Central memory CD4-positive, alpha-beta T cell (primary cell): Measurements from ENCODE around the gene GPR137.

Source experiments
- DNase-seq: peaks from one replicate; pipeline ENCODE4 v3.0.0; 2022

GPR137 gene

DNA sequence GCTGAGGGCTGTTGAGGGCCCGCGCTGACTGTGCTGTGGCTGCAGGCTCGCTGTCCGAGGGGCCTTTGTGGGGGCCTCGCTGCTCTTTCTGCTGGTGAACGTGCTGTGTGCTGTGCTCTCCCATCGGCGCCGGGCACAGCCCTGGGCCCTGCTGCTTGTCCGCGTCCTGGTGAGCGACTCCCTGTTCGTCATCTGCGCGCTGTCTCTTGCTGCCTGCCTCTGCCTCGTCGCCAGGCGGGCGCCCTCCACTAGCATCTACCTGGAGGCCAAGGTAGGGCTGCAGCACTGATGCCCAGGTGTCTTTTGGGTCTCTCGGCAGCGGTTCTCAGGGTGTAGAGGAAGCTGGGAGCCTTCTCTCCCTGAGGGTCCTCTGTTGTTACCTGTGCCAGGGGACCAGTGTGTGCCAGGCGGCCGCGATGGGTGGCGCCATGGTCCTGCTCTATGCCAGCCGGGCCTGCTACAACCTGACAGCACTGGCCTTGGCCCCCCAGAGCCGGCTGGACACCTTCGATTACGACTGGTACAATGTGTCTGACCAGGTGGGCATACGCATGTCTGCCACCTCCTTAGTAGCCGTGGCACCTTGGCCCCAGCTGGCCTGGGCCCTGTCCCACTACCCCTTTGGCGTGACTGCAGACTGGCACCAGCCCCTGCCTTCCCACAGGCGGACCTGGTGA lies 2.2 kb downstream of the GPR137 start:
- DNase-seq: no peak

DNA sequence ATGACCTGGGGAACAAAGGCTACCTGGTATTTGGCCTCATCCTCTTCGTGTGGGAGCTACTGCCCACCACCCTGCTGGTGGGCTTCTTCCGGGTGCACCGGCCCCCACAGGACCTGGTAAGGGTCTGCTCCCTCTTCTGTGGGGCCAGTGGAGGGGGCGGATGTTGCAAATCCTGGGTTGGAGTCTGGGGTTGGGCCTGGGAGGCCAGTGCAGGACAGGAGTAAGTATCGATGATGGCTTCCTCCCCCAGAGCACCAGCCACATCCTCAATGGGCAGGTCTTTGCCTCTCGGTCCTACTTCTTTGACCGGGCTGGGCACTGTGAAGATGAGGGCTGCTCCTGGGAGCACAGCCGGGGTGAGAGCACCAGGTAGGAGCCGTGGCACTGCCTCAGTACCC lies 2.7 kb downstream of the GPR137 start:
- DNase-seq: no peak

DNA sequence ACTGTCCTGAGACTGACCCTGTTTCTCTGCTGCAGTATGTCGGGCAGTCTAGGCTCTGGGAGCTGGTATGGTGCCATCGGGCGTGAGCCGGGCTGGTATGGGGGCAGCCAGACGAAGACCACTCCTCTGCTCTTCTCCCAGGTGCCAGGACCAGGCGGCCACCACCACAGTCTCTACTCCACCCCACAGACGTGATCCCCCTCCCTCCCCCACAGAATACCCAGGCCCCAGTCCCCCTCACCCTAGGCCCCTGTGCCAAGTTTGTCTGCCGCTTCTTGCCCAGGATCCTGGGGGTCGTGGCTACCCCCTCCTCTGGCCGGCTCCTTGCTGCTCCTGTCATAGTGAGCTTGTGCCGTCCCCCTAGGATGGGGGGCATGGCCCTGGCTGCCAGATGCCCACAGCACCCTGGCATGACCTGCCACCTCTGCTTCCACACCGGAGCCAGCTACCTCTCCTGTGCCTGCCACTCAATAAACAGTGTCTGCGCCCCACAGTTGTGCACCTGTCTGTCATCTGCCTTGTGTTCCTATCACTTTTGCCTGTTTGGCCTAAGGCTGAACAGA lies 3.4 kb downstream of the GPR137 start:
- no peak for DNase-seq

DNA sequence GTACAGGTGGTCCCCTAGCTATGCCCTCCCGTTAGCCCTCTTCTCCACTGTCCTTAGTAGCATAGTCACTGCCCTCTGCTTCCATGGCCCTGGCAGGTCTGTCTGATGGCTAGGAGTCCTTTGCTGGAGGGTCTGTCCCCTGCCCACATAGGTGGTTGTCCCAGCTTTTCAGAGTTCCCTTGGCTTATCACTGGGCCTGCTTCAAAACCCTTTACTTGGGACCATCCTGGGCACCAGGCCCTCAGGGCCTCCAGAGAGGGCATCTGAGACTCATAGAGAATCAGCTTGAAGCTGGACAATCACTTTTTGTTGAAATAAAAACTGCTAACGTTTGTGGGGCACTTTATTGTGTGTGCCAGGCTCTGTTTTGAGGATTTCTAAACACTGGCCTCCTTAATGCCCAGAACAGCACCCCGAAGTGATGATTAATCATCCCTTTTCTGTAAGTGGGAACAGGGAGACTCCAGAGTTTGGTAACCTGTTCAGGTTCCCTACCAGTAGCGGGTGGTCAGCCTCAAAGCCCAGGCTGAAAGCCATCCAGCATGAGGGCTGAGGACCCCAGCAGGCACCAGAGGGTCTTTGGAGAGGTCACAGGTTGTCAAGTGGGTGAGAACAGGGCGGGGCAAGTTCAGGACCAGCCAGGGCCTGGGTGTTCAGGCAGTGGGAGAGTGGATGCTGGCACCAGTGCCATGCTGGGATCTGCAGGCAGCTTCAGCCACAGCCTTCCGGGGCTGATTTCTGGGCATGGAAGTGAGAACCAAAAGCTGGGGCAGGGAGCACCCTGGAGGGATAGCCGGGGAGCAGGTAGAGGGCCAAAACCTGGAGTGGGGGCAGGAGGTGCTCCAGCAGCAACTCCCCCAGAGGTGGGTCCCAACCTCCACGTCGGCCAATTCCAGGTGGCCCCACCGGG lies 5.0 kb downstream of the GPR137 start:
- no peak for DNase-seq

DNA sequence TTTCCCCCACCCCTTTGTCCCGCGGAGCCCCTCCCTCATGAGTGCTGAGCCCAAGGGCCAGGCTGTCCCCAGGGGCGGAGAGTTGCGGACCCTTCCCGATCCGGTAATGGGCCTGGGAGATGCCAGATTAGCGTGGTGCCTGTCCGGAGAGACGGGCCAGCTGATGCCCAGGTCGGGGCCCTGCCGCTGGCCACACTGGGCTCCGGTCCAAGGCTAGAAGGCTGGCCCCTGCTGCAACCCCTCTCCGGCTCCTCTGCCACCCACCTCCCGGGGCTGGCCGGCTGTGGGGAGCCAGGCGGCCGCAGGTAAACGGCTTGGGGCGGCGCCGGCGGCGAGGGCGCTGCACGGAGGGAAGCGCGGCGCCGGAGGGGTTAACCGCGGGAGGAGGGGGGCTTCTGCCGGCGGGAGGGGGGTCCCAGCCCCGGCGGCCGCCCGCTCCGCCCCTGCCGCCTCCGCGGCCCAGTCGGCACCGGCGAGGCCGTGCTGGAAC lies 5.7 kb downstream of the GPR137 start, which contains the start of gene KCNK4:
KCNK4 (plus strand) TSS at position 41 of the 490 bp plus-strand sequence. CDS start 1,717 bp downstream, outside the sequence.
- DNase-seq: no peak

DNA sequence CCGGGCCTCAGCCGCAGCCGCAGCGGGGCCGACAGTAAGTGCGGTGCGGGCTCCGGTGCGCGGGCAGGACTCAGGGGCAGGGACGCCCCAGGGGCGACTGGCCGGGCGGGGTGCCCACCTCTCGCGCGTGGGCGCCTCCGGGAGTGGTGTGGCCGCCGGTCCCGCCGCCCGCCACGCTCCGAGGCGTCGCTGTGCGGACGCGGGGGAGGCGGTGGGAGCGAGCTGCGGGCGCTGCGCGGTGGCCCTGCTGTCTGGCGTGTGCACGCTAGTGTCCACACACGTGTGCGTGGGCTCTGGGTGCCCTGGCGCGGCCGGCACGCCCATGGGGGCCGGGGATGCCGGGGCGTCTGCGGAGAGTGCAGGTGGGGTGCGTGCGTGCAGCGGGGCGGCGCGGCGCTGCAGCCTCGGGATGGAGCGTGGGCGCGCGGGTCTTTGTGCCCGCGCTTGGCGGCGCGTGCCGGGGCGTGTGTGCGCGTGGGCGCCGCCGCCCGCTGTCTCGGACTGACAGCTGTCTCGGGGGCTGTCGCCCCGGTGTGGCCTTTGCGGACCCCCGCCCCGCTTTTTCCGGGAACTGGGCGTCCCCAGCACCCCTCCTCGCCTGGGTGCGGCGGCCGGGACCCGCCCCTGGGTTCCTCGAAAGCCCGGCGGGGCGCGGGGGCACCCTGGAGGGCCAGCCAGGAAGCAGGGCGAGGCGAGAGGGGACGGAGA lies 6.3 kb downstream of the GPR137 start:
- DNase-seq: no peak

DNA sequence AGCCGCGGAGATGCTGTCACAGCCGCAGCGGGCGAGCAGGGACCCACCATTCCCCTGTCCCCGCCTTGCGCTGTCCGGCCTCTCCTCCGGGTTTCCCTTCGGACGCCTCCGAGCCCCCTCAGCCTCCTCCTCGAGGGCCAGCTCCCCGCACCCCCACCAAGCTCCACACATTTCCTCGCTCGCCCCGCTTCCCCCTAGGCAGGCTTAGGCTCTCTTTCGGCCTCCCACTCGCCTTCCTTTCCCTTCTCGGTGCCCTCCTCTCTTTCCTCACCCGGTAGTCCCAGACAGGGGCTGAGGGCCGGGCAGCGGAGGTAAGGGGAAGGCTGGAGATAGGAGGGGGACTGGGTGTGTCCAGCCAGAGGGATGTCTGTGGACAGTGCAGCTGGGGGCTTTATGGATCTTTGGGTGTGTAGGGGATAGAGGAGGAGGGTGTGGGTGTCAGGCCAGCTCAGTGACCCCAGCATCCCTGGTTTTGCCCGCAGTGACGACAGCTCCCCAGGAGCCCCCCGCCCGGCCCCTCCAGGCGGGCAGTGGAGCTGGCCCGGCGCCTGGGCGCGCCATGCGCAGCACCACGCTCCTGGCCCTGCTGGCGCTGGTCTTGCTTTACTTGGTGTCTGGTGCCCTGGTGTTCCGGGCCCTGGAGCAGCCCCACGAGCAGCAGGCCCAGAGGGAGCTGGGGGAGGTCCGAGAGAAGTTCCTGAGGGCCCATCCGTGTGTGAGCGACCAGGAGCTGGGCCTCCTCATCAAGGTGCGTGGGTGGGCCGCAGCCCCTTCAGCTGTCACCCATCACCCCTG lies 7.0 kb downstream of the GPR137 start:
- no peak for DNase-seq

DNA sequence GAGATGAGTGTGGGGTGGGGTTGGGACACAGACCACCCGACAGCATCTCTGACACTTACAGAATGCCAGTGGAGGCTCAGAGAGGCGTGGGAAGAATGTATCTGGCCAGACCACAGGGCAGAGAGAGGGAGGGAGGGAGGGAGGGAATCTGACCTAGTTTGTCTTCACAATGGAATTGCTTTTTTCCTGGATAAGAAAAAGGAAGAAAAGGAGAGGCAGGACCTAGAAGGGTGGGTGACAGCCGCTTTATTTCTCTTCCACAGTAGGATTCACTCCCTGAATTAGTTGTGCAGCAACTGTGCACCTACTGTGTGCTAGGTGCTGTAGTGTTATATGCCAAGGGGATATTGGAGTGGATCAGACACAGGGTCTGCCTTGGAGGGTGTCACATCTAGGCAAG lies 9.1 kb downstream of the GPR137 start:
- DNase-seq: no peak

DNA sequence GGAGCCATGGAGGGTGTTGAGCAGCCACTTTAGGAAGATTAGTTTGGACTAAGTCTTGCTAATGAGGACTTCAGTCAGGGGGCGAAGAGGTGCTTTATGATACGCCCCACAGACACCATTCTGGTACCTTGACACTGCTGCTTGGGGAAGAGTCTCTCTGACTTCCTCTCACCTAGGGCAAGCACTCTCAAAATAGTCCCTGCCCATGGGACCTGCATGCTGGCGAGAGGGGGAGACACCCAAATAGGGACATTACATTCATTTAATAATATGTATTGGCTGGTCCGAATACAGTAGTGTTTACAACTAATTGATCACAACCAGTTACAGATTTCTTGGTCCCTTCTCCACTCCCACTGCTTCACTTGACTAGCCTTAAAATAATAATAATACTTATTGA lies 10.1 kb downstream of the GPR137 start:
- DNase-seq: no peak

DNA sequence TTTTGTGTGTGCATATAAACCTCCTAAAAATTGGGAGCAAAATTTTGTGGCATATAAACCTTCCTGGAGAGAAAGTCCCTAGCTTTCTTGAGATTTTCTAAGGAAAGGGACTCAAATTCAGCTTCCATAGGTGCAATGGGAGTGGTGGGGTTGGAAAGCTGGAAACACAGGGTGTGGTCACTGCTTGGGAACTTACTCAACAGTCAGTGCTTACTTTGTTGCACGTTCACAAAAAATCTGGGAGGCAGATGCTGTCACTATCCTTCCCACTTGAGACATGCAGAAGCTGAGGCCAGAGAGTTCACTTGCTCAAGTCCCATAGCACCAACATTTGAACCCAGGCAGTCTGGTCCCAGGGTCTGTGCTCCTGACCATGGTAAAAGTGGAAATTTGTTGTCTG lies 10.6 kb downstream of the GPR137 start:
- no peak for DNase-seq

DNA sequence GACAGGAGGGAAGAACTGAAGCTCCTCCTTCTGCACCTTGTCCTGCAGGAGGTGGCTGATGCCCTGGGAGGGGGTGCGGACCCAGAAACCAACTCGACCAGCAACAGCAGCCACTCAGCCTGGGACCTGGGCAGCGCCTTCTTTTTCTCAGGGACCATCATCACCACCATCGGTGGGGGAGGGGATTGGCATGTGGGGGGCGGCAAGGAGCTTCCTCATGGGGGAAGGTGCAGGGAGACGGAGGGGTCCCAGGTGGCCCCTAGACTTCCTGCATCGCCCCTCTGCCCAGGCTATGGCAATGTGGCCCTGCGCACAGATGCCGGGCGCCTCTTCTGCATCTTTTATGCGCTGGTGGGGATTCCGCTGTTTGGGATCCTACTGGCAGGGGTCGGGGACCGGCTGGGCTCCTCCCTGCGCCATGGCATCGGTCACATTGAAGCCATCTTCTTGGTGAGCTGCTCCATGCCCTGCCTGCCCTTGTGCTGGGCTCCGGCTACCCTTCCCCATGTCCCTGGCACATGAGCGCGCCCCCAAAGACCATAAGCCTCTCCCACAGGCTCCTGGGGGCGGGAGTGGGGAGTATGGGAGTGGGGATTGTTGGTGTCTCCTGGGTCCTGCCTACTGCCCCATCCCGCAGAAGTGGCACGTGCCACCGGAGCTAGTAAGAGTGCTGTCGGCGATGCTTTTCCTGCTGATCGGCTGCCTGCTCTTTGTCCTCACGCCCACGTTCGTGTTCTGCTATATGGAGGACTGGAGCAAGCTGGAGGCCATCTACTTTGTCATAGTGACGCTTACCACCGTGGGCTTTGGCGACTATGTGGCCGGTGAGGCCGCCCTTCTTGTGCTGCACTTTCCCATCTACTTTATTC lies 11.4 kb downstream of the GPR137 start:
- no peak for DNase-seq

DNA sequence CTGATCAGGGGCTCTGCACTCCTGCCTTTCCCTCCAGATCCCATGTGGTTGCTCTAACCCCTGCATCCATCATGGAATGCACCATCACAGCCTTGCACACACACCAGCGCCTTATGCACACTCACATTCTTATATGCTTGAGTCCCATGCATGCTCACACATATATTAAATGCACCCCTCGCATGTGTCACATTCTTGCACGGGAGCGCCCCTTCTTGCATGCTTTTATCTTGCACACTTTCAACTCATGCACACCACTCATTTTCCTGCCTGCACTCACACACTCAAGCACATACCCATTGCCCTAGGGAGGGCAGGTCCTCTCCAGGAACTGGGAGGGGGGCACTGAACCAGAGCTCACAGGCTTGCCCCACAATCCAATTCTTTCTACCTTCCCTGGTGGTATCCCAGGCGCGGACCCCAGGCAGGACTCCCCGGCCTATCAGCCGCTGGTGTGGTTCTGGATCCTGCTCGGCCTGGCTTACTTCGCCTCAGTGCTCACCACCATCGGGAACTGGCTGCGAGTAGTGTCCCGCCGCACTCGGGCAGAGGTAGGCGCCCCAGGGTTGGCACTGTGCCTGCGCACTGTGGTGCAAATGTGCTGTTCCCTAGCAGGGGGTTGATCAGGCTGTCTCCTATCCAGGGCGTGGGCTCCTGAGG lies 12.2 kb downstream of the GPR137 start:
- DNase-seq: no peak

DNA sequence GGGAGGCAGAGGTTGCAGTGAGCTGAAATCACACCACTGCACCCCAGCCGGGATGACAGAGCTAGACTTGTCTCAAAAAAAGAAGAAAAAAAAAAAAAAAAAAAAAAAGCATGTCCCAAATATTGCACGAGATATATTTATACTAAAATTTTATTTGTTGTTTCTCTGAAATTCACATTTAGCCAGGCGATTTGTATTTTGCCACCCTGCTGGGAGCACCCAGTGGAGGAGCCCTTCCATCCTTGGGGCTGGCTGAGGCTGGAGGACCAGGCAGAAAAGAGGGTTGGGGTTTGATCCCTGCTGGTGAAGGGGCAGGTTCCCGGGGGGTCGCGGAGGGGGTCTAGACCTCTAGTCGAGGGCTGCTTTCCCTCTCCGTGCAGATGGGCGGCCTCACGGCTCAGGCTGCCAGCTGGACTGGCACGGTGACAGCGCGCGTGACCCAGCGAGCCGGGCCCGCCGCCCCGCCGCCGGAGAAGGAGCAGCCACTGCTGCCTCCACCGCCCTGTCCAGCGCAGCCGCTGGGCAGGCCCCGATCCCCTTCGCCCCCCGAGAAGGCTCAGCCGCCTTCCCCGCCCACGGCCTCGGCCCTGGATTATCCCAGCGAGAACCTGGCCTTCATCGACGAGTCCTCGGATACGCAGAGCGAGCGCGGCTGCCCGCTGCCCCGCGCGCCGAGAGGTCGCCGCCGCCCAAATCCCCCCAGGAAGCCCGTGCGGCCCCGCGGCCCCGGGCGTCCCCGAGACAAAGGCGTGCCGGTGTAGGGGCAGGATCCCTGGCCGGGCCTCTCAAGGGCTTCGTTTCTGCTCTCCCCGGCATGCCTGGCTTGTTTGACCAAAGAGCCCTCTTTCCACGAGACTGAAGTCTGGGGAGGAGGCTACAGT lies 13.6 kb downstream of the GPR137 start:
- no peak for DNase-seq

DNA sequence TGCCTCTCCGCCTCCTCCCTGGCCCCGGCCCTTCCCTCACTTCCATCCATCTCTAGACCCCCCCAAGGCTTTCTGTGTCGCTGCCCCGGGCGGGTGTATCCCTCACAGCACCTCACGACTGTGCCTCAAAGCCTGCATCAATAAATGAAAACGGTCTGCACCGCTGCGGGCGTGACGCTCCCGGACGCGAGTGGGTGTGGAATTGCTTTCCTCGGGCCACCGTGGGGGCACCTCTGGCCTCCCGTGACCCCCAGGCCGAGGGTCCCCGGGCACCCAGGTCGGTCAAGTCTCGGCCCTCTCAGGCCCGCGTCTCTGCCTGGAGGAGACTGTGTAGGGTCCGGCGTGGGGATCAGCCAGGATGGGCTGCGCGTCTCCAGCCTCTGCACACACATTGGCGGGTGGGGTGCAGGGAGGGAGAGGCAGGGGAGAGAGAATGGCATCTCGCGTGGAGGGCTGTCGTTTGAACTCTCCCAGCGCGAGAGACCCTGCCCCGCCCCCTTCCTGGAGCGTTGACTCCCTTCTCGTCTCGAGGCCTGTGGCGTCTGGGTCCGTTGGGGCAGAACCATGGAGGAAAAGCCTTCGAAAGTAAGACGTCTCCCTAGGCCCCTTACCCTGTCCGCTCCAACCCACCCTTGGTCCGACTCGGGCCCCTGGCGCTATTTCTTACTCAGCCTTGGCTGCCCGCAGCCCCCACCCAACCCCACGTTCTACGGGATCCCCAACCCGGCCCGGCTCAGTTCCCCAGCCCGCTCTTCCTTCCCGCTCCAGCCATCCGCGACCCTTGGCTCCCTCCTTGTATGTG lies 14.4 kb downstream of the GPR137 start, which contains the start of gene CATSPERZ:
CATSPERZ (plus strand) TSS at position 512 of the 802 bp plus-strand sequence; CDS start at position 565, 53 bp downstream.
- DNase-seq: no peak

DNA sequence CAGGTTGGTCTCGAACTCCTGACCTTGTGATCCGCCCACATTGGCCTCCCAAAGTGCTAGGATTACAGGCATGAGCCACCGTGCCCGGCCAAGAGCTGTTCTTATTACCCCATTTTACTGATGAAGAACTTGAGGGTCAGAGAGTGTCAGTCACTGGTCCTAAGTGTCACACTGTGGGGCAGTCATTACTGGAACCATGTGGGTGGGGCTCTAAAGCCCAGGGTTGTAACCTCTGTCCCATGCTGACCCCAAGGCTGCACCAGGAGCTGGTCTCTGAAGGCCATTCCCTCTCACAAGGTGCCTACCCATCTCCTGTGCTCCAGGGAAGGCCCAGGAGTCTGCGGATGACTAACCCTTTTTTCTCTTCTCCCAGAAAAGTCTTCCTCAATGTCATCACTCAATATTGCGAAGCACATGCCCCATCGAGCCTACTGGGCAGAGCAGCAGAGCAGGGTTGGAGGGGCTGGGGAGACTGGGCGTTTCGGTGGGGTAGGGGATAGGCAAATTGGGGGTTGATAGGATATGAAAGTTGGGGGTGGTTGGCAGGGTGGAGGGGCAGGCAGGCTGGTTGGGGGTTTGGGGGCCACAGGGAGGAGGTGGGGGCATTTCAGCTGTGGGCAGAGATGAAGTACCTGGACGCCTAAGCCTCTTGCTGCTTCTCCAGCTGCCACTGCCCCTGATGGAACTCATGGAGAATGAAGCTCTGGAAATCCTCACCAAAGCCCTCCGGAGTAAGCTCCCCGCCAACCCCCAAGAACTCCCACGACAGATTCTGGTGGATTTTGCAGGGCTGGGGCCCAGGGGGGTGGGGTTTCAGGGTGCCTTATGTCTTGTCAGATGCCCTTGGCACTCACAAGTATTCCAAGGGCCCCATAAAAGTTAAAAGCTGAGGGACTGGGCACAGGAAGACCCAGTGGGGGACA lies 17.7 kb downstream of the GPR137 start:
- DNase-seq: no peak

DNA sequence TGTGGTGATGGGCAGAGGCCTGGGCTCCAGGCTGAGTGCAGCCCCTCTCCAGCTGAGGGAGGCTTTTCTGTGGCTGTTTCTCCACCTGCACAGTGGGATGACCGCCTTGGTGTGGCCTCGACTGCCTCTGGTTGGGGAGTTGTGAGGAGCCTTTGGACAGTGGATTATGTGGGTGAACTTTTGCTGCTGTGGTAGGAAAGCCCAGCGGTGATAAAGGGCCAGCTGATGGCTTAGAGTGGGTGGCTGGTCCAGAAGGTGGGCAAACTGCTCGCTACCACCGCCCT lies 18.3 kb downstream of the GPR137 start:
- no peak for DNase-seq

DNA sequence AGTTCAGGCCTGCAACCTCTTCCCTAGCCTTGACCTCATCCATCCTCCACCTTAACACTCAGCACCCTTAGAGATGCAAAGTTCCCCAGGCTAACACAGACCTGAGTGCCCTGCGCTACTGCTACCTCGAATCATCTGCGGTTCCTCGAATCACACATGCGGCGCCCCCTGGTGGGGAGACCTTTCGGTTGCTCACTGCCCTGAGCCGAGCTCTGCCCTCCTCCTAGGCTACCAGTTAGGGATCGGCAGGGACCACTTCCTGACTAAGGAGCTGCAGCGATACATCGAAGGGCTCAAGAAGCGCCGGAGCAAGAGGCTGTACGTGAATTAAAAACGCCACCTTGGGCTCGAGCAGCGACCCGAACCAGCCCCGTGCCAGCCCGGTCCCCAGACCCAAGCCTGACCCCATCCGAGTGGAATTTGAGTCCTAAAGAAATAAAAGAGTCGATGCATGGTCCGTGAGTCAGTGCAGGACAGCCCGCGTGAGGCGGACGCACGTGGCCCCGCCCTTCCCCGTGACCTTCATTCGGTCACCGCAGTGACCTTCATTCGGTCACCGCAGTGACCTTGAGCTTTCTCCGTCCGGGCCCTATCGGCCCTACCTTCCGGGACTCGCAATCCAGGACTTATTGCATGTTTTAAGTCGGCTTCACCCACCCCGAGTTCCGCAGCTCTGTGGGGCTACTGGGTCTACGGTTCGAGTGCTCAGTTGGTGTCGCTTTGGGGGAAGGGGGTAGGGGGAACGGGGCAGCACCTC lies 18.8 kb downstream of the GPR137 start:
- peak; percentile 85 for DNase-seq
